Nephron (organoid): ENCODE results near the gene PARD3.

Experiments used
- H3K27ac Mint-ChIP-seq, 3 experiments: 2 replicates each; pipeline ENCODE4 v1.8.0; 2020; ENCODE audit warnings: mixed read lengths in 3 of 3, mild to moderate bottlenecking in 2 of 3, moderate library complexity in 1 of 3
- H3K27me3 Mint-ChIP-seq: 2 replicates; pipeline ENCODE4 v1.8.0; 2021; ENCODE audit warnings: low read depth, mild to moderate bottlenecking, moderate library complexity, mixed read lengths
- H3K36me3 Mint-ChIP-seq: 2 replicates; pipeline ENCODE4 v1.8.0; 2020; ENCODE audit warnings: low read depth, mixed read lengths
- H3K4me1 Mint-ChIP-seq: 2 replicates; pipeline ENCODE4 v1.8.0; 2020; ENCODE audit warnings: mixed read lengths
- H3K4me3 Mint-ChIP-seq, 3 experiments: 2 replicates each; pipeline ENCODE4 v1.8.0; 2020; ENCODE audit warnings: mild to moderate bottlenecking in 3 of 3, mixed read lengths in 3 of 3, moderate library complexity in 2 of 3
- H3K9me3 Mint-ChIP-seq: 2 replicates; pipeline ENCODE4 v1.8.0; 2020; ENCODE audit warnings: mixed read lengths
- CTCF ChIP-seq, 3 experiments: fragments of 200-600 bp; sonication (generic); IDR thresholded peaks; one replicate each; pipeline ENCODE4 v1.5.0; 2021; ENCODE audit warnings: antibody characterized with exemption in 3 of 3; ENCODE audit not compliant: unreplicated experiment in 3 of 3

PARD3 gene

GRCh38 chr10:34172936-34173533 lies 642.1 kb downstream of the PARD3 start:
- no peaks in the 10 kb centered on the region for H3K9me3 Mint-ChIP-seq
- peaks cover 4% of the 10 kb centered on the region for H3K27me3 Mint-ChIP-seq
- peaks cover 57% of the 10 kb centered on the region for H3K4me1 Mint-ChIP-seq
- peak overlapping the region in 1 of 3 experiments; percentile 17 for H3K27ac Mint-ChIP-seq
- H3K4me3 Mint-ChIP-seq = no peak overlapping the region
- H3K36me3 Mint-ChIP-seq = peaks cover 6% of the 10 kb centered on the region
- no peak for TF ChIP-seq CTCF (IDR thresholded peaks at IDR 0.05; ENCODE audit: unreplicated experiment in 3 of 3)

- Mint-ChIP-seq H3K27me3 (no peaks in the 10 kb centered on the region), H3K27ac (peak overlapping the region in 2 of 3 experiments; percentile 26 to 70), H3K4me1 (peaks cover 58% of the 10 kb centered on the region), H3K9me3 (no peaks in the 10 kb centered on the region), H3K36me3 (peaks cover 6% of the 10 kb centered on the region), H3K4me3 (no peak overlapping the region)
- TF ChIP-seq CTCF (IDR thresholded peaks at IDR 0.05; ENCODE audit: unreplicated experiment in 3 of 3) = no peak
These were observed 643.1 kb downstream of the PARD3 start for GRCh38 chr10:34171957-34172527.

- Mint-ChIP-seq H3K36me3 (peaks cover 6% of the 10 kb centered on the region), H3K27ac (peak overlapping the region in 1 of 3 experiments; percentile 49), H3K9me3 (no peaks in the 10 kb centered on the region), H3K4me1 (peaks cover 62% of the 10 kb centered on the region), H3K27me3 (no peaks in the 10 kb centered on the region), H3K4me3 (no peak overlapping the region)
- no peak for TF ChIP-seq CTCF (IDR thresholded peaks at IDR 0.05; ENCODE audit: unreplicated experiment in 3 of 3)
These were observed 645.4 kb downstream of the PARD3 start for GRCh38 chr10:34169677-34170076.

- Mint-ChIP-seq H3K36me3 (peaks cover 6% of the 10 kb centered on the region), H3K4me1 (peaks cover 59% of the 10 kb centered on the region), H3K9me3 (no peaks in the 10 kb centered on the region), H3K27ac (peak overlapping the region in 2 of 3 experiments; percentile 9 to 49), H3K27me3 (no peaks in the 10 kb centered on the region), H3K4me3 (no peak overlapping the region)
- TF ChIP-seq CTCF (IDR thresholded peaks at IDR 0.05; ENCODE audit: unreplicated experiment in 3 of 3) = no peak
These were observed 646.0 kb downstream of the PARD3 start for GRCh38 chr10:34169131-34169530.

GRCh38 chr10:34168439-34168838 lies 646.7 kb downstream of the PARD3 start:
- Mint-ChIP-seq H3K4me3 (no peak overlapping the region), H3K9me3 (no peaks in the 10 kb centered on the region), H3K27me3 (no peaks in the 10 kb centered on the region), H3K4me1 (peaks cover 55% of the 10 kb centered on the region), H3K36me3 (peaks cover 6% of the 10 kb centered on the region), H3K27ac (peak overlapping the region in 1 of 3 experiments; percentile 49)
- TF ChIP-seq CTCF (IDR thresholded peaks at IDR 0.05; ENCODE audit: unreplicated experiment in 3 of 3) = no peak

GRCh38 chr10:34166823-34167222 lies 648.3 kb downstream of the PARD3 start:
- TF ChIP-seq CTCF (IDR thresholded peaks at IDR 0.05; ENCODE audit: unreplicated experiment in 3 of 3) = no peak
- H3K27ac Mint-ChIP-seq = peak overlapping the region; percentile 13 to 35 (median 30)

More at GRCh38 chr10:34166823-34167222, 648.3 kb downstream of the PARD3 start:
- Mint-ChIP-seq H3K4me3 (no peak overlapping the region), H3K36me3 (peaks cover 10% of the 10 kb centered on the region), H3K9me3 (no peaks in the 10 kb centered on the region), H3K27me3 (no peaks in the 10 kb centered on the region), H3K4me1 (peaks cover 41% of the 10 kb centered on the region)
